NOMO-1 (cell line): ENCODE measurements around the gene NPBWR2.

Experiments used
- DNase-seq, 2 experiments: peaks; one replicate each; lab custom pipeline; 2025; ENCODE audit not compliant: unreplicated experiment in 2 of 2; lab: John Stamatoyannopoulos, UW

NPBWR2 gene

GRCh38 chr20:64063389-64064144 lies 43.8 kb downstream of the NPBWR2 start:
- no peak for DNase-seq

GRCh38 chr20:64062596-64063388 lies 44.6 kb downstream of the NPBWR2 start, which contains the start of gene TCEA2:
Gene TCEA2, plus strand, starts transcription at chr20:64063198. Its CDS starts 115 bp downstream, at chr20:64063313.
- DNase-seq = peak; percentile 91 to 96

- no peak for DNase-seq
These were observed 45.1 kb downstream of the NPBWR2 start for GRCh38 chr20:64062276-64062595.

- DNase-seq = no peak
These were observed 48.8 kb downstream of the NPBWR2 start for GRCh38 chr20:64058536-64058935.

GRCh38 chr20:64057628-64058498 lies 49.5 kb downstream of the NPBWR2 start:
- DNase-seq = peak; percentile 45 to 59

GRCh38 chr20:64056889-64057627 lies 50.3 kb downstream of the NPBWR2 start:
- DNase-seq = no peak

GRCh38 chr20:64056639-64056888 lies 50.8 kb downstream of the NPBWR2 start:
- no peak for DNase-seq

GRCh38 chr20:64055893-64056638 lies 51.3 kb downstream of the NPBWR2 start:
- DNase-seq = no peak

GRCh38 chr20:64055396-64055892 lies 51.9 kb downstream of the NPBWR2 start:
- DNase-seq = no peak

- DNase-seq = no peak
These were observed 53.3 kb downstream of the NPBWR2 start for GRCh38 chr20:64053841-64054661.
